GM21423 (cell line): ENCODE data around the gene ARHGAP25.

Source experiments
- ATAC-seq: cut with Tn5 transposase; IDR thresholded peaks from one replicate; pipeline ENCODE4 v1.9.1; 2021; ENCODE audit warnings: mild to moderate bottlenecking, moderate library complexity; ENCODE audit not compliant: unreplicated experiment

The ARHGAP25 gene

DNA sequence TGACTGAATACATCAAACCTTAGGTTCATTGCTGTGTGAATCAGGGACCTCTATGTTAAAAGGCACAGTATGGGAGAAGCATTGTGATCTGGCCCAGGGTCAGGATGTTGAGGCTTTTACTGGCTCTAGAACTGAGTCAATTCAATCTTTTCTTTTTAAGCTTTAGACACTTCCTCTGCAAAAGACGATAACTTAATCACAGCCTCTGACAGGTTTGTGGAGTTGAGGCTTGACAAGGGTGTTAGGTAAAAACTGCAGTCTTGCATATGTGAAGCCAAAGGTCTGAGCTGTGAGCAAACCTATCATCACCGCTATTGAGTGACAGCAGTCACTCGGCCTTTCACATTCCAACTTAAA, 17.3 kb upstream of the ARHGAP25 start:
- ATAC-seq, result no peak

DNA sequence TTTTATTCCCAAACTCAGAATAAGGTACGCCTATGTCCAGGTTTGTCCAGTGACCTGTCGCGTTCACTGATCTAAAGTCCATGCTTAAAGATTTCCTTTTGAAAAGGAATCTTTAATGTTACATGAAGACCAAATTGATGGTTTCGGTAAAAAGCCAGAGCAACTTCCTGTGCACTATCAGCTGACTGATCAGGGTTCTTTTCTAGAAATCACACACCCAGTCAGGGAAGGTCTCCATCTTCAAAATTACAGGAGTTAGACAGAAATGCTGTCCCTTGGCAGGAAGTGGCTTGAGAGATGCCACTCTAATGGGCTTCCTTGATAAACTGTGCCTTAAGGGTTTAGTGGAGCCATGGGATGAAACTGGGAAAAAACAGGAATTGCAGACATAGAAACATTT, 14.7 kb upstream of the ARHGAP25 start:
- no peak for ATAC-seq

DNA sequence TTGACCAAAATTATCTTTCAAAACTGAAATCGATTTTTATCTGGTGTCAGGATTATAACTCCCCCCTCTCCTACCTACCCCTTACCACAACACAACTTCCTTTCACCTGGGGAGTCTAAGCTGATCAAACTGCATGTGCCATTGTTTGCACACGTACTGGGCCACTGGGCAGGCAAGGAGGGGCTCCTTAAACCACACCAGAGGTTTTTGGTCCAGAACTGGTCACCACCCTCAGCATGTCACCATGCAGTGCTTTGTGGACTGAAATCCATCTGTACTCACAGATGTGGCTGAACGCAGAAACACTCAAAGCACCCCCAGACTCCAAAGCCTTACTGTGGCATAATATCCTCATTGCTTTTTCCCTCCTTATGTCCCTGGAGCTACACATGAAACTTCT, 13.9 kb upstream of the ARHGAP25 start:
- ATAC-seq, result no peak

DNA sequence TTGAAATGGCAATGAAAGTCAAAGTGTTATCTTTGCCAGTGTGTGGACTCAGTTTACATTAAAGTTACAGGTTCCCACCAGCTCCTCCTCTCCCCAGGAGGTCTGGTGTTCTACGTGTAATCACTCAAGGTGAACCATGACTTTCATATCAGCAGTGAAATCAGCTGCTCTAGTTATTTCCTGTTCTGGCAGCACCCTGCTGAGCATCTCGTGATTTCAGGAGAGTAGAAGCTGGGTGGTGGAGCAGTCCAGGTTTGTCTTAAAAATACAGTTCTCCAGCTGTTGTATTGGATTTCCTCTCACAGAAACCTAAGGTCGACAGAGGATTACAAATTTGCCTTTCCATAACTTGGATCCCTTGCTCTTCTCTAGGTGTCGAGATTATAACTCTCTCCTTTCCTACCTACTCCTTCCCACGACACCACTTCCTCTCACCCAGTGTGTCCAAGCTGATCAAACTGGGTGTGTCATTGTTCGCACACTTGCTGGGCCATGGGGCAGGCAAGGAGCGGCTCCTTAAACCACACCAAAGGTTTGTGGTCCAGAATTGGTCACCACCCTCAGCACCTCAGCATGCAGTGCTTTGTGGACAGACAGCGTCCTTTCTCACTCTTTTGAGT, 13.0 kb upstream of the ARHGAP25 start:
- peak; percentile 58 for ATAC-seq

GRCh38 chr2:68722712-68723111, 11.9 kb upstream of the ARHGAP25 start:
- no peak for ATAC-seq

DNA sequence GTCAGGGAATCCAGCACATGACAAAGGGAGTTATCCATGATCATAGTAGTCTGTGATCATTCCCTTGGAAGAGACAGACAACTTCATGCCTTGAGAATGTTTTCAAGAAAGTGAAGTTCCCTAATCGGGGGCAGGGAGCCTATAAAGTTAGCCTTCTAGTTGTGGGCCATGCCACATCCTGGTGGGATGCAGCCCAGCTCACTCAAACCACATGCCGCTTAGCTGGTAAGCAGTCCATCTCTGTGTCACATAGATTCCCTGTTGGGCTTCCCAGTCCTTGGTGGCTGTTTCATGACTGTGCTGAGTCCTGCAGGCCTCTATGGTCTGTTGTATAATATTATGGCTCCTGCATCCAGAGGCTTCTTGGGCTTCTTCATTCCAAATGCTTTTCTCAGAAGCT, 11.4 kb upstream of the ARHGAP25 start:
- no peak for ATAC-seq

GRCh38 chr2:68726100-68726499, 8.5 kb upstream of the ARHGAP25 start:
- no peak for ATAC-seq

GRCh38 chr2:68726608-68727367, 7.8 kb upstream of the ARHGAP25 start:
- ATAC-seq, result peak; percentile 94

- ATAC-seq, result no peak
Observed at GRCh38 chr2:68727683-68728375, 6.8 kb upstream of the ARHGAP25 start.

- ATAC-seq, result no peak
Observed at GRCh38 chr2:68730828-68731227, 3.8 kb upstream of the ARHGAP25 start.

- ATAC-seq, result no peak
Observed at GRCh38 chr2:68732036-68732932, 2.3 kb upstream of the ARHGAP25 start.

DNA sequence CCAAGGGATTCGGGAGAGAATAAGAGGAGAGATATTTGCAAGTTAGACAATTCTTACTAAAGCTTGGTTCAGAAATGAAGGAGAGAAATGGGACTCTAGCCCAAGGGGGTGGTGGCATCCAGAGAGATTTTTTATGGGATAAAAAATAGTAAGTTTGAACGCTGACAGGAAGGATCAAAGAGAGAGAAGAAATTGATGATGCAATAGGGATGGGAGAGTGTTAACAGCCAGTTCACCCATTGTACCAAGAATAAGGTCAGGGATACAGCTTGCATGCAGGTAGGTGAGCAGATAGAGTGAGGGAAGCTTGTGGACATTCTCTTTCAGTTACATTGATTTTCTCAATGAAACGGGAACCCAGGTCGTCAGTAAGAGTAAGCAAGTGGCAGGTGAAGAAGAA, 1.2 kb upstream of the ARHGAP25 start:
- no peak for ATAC-seq

DNA sequence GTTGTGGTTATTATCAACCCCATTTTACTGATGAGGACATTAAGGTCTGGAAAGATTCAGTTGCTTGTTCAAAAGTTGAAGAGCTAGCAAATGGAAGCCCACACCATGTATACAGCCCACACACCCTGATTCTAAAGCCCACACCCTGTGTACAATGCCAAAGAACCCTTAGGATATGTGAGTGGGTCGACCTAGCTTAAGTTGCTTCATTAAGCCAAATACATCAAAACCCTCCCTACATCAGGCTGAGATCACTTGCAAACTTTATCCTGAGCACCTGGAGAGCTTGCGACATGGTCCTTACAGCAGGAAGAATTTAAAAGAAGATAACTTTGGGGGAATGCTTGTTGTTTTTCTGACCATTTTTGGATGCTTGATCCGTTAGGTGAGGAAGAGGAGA, 435 bp upstream of the ARHGAP25 start:
- ATAC-seq, result no peak

- no peak for ATAC-seq
Observed at GRCh38 chr2:68736086-68736485, 1.5 kb downstream of the ARHGAP25 start.

DNA sequence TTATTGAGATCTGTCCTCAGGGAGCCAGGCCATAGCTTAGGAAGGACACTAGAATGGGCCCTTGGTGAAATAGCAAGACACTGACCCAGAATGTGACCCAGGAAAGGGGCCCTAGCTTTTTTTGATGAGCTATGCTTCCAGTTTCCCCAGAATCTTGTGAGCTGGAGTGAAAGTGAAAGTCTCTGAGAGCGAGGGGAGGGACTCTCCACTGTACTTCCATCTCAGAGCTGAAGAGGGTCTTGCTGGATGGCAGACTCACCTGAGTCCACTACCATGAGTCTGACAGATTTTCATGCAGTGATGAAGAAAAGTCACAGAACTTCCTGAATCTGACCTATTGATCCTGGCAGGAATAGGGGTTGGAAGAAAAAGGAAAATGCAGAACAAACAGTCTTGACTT, 3.1 kb downstream of the ARHGAP25 start:
- ATAC-seq, result no peak

GRCh38 chr2:68738906-68739594, 4.4 kb downstream of the ARHGAP25 start:
- ATAC-seq, result no peak

DNA sequence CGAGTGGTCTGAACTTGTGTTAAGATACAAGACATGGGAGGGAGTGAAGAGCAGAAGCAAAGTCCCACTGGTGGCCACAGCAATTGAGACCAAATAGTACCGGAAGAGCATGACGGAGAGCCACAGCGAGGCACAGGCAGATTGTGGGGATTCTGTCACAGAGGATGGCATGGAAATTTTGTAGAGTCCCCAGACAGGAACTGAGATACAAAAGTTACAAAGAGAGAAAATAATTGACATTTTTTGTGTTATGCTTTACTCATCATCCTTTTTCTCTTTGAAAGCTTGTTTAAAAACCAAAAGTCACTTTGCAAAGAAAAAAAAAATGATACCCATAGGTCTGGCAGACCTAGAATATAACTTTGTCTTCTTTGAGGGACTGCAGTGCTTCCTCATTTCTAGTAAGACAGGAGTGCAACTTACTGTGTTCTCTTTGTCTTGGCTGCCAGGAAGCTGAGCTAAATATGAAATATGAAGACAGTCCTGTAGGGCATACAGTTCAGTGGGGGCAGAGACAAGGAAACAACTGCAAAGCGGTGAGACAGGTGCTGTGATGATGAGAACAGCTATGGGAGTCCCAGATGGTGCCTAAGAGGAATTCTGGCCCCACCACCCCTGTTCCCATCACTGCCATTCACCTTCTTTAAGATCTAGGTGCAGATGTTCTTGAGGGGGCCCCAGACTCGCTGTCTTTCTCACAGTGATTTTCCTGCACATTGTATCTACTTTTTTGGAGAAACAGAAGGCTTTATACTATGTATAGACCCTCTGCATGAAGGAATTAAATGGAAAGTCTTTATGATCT, 5.2 kb downstream of the ARHGAP25 start:
- ATAC-seq, result no peak

- no peak for ATAC-seq
Observed at GRCh38 chr2:68740400-68740914, 5.8 kb downstream of the ARHGAP25 start.

DNA sequence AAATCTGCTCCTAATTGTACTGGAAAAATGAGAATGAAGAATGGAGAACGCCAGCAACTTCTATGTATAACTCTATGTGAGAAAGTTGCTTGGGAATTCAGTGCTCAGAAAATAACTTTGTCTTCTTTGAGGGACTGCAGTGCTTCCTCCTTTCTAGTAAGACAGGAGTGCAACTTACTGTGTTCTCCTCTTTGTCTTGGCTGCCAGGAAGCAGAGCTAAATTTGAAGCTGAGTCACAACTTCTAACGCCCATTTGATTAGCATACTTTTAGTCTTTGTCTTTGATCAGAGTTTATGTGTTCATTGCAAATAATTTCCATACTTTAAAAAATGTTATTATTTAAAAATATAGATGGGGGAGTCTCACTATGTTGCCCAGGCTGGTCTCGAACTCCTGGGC, 6.6 kb downstream of the ARHGAP25 start:
- no peak for ATAC-seq
